Activated naive CD8-positive, alpha-beta T cell treated with anti-CD3 and anti-CD28 coated beads, Interleukin-2, amount 50 U/mL, for 24 hours (primary cell): Measurements from ENCODE around the gene EIF6.
A peak's percentile ranks its signal among the peaks of the same experiment; 100 is the strongest.
"Not testable (repeated sequence)": the region's sequence is repeated elsewhere in the genome, so short reads cannot be mapped to it uniquely, and the experiment has no call there.

Experiments used
- ATAC-seq: fragments of 150-1000 bp; cut with Tn5 transposase; one replicate; pipeline ENCODE4 v1.10.0; 2021
- DNase-seq: peaks from one replicate; pipeline ENCODE4 v3.0.0; 2021
- H3K27ac Mint-ChIP-seq: one replicate; pipeline ENCODE4 v1.8.0; 2021; ENCODE audit warnings: mild to moderate bottlenecking, mixed read lengths
- H3K27me3 Mint-ChIP-seq: one replicate; pipeline ENCODE4 v1.8.0; 2021; ENCODE audit warnings: mixed read lengths
- H3K36me3 Mint-ChIP-seq: one replicate; pipeline ENCODE4 v1.8.0; 2021; ENCODE audit warnings: low read depth, mixed read lengths
- H3K4me1 Mint-ChIP-seq: one replicate; pipeline ENCODE4 v1.8.0; 2021; ENCODE audit warnings: mixed read lengths
- H3K4me3 Mint-ChIP-seq: one replicate; pipeline ENCODE4 v1.8.0; 2021; ENCODE audit warnings: mild to moderate bottlenecking, moderate library complexity, mixed read lengths
- H3K9me3 Mint-ChIP-seq: one replicate; pipeline ENCODE4 v1.8.0; 2021; ENCODE audit warnings: mixed read lengths

EIF6 gene

GRCh38 chr20:35271073-35271882 lies 13.3 kb downstream of the EIF6 start:
- no peaks in the 10 kb centered on the region for H3K27me3 Mint-ChIP-seq
- DNase-seq (no peak), ATAC-seq (no peak)
- H3K27ac Mint-ChIP-seq, result no peak overlapping the region
- peaks cover 2% of the 10 kb centered on the region for H3K36me3 Mint-ChIP-seq
- no peaks in the 10 kb centered on the region for H3K9me3 Mint-ChIP-seq
- H3K4me3 Mint-ChIP-seq, result no peak overlapping the region
- no peaks in the 10 kb centered on the region for H3K4me1 Mint-ChIP-seq

GRCh38 chr20:35270021-35270902 lies 14.3 kb downstream of the EIF6 start:
- H3K27ac Mint-ChIP-seq, result no peak overlapping the region
- no peak for ATAC-seq
- peaks cover 2% of the 10 kb centered on the region for H3K36me3 Mint-ChIP-seq
- H3K4me1 Mint-ChIP-seq, result no peaks in the 10 kb centered on the region
- H3K4me3 Mint-ChIP-seq, result no peak overlapping the region
- DNase-seq, result no peak
- H3K9me3 Mint-ChIP-seq, result no peaks in the 10 kb centered on the region
- H3K27me3 Mint-ChIP-seq, result no peaks in the 10 kb centered on the region

- H3K4me3 Mint-ChIP-seq, result no peak overlapping the region
- no peaks in the 10 kb centered on the region for H3K4me1 Mint-ChIP-seq
- peak; percentile 66 for DNase-seq
- H3K27ac Mint-ChIP-seq, result no peak overlapping the region
- no peaks in the 10 kb centered on the region for H3K27me3 Mint-ChIP-seq
- no peaks in the 10 kb centered on the region for H3K9me3 Mint-ChIP-seq
- ATAC-seq, result peak; percentile 55
- peaks cover 2% of the 10 kb centered on the region for H3K36me3 Mint-ChIP-seq
These were observed 15.4 kb downstream of the EIF6 start for GRCh38 chr20:35269055-35269781.

- no peak for DNase-seq
- Mint-ChIP-seq H3K4me3 (no peak overlapping the region), H3K9me3 (no peaks in the 10 kb centered on the region), H3K36me3 (peaks cover 2% of the 10 kb centered on the region), H3K4me1 (no peaks in the 10 kb centered on the region), H3K27ac (no peak overlapping the region), H3K27me3 (no peaks in the 10 kb centered on the region)
- no peak for ATAC-seq
These were observed 17.5 kb downstream of the EIF6 start for GRCh38 chr20:35267092-35267491.

- Mint-ChIP-seq H3K4me1 (no peaks in the 10 kb centered on the region), H3K27me3 (no peaks in the 10 kb centered on the region), H3K27ac (no peak overlapping the region), H3K9me3 (no peaks in the 10 kb centered on the region), H3K4me3 (no peak overlapping the region), H3K36me3 (peaks cover 2% of the 10 kb centered on the region)
- DNase-seq, result no peak
- ATAC-seq, result no peak
These were observed 19.8 kb downstream of the EIF6 start for GRCh38 chr20:35264755-35265154.

- H3K27ac Mint-ChIP-seq, result no peak overlapping the region
- H3K27me3 Mint-ChIP-seq, result no peaks in the 10 kb centered on the region
- ATAC-seq (no peak), DNase-seq (no peak)
- no peak overlapping the region for H3K4me3 Mint-ChIP-seq
- H3K9me3 Mint-ChIP-seq, result no peaks in the 10 kb centered on the region
- no peaks in the 10 kb centered on the region for H3K36me3 Mint-ChIP-seq
- H3K4me1 Mint-ChIP-seq, result no peaks in the 10 kb centered on the region
These were observed 20.8 kb downstream of the EIF6 start for GRCh38 chr20:35263532-35264341.

- H3K9me3 Mint-ChIP-seq, H3K27ac Mint-ChIP-seq, H3K4me3 Mint-ChIP-seq, DNase-seq, ATAC-seq, H3K27me3 Mint-ChIP-seq, H3K36me3 Mint-ChIP-seq, H3K4me1 Mint-ChIP-seq: not testable (repeated sequence)
These were observed 21.6 kb downstream of the EIF6 start for GRCh38 chr20:35262731-35263531.

- ATAC-seq, H3K4me1 Mint-ChIP-seq, H3K4me3 Mint-ChIP-seq, H3K27me3 Mint-ChIP-seq, H3K9me3 Mint-ChIP-seq, H3K27ac Mint-ChIP-seq, H3K36me3 Mint-ChIP-seq, DNase-seq: not testable (repeated sequence)
These were observed 22.3 kb downstream of the EIF6 start for GRCh38 chr20:35262321-35262720.

- no peak for DNase-seq
- H3K27me3 Mint-ChIP-seq, result no peaks in the 10 kb centered on the region
These were observed 24.1 kb downstream of the EIF6 start for GRCh38 chr20:35260426-35260825.

GRCh38 chr20:35257175-35257909 lies 27.2 kb downstream of the EIF6 start:
- Mint-ChIP-seq H3K4me1 (peaks cover 5% of the 10 kb centered on the region), H3K27me3 (no peaks in the 10 kb centered on the region), H3K4me3 (no peak overlapping the region), H3K36me3 (peaks cover 6% of the 10 kb centered on the region), H3K27ac (no peak overlapping the region), H3K9me3 (no peaks in the 10 kb centered on the region)
- ATAC-seq (no peak), DNase-seq (no peak)

More at GRCh38 chr20:35260426-35260825, 24.1 kb downstream of the EIF6 start:
- no peaks in the 10 kb centered on the region for H3K9me3 Mint-ChIP-seq
- H3K4me1 Mint-ChIP-seq, result no peaks in the 10 kb centered on the region
- H3K27ac Mint-ChIP-seq, result no peak overlapping the region
- no peak for ATAC-seq
- H3K36me3 Mint-ChIP-seq, result no peaks in the 10 kb centered on the region
- H3K4me3 Mint-ChIP-seq, result no peak overlapping the region

- DNase-seq, result no peak
- no peak overlapping the region for H3K27ac Mint-ChIP-seq
- H3K27me3 Mint-ChIP-seq, result no peaks in the 10 kb centered on the region
- peaks cover 19% of the 10 kb centered on the region for H3K4me1 Mint-ChIP-seq
- peaks cover 6% of the 10 kb centered on the region for H3K36me3 Mint-ChIP-seq
- no peak overlapping the region for H3K4me3 Mint-ChIP-seq
- no peaks in the 10 kb centered on the region for H3K9me3 Mint-ChIP-seq
- no peak for ATAC-seq
These were observed 30.0 kb downstream of the EIF6 start for GRCh38 chr20:35254448-35254999.

GRCh38 chr20:35253010-35253409 lies 31.6 kb downstream of the EIF6 start:
- Mint-ChIP-seq H3K4me1 (peaks cover 19% of the 10 kb centered on the region), H3K27me3 (no peaks in the 10 kb centered on the region), H3K27ac (no peak overlapping the region), H3K36me3 (peaks cover 6% of the 10 kb centered on the region), H3K9me3 (no peaks in the 10 kb centered on the region), H3K4me3 (no peak overlapping the region)
- DNase-seq (no peak), ATAC-seq (no peak)
